PC-3 (cell line): ENCODE data around the gene EFCAB6. TPM values are rescaled to one million over a fixed set of nuclear protein-coding genes. Genes with fewer than 3 reads are reported as not detected.

Experiments
- ATAC-seq: fragments of 200-7000 bp; cut with Tn5 transposase; 2 replicates; pipeline ENCODE4 v1.9.1; 2020; ENCODE audit warnings: mild to moderate bottlenecking, moderate library complexity
- BruUV-seq: library from RNA; stranded (reverse); fragments of 400-500 nt; replicated peaks from 2 replicates; lab custom pipeline; 2021; lab: Mats Ljungman, UMichigan
- CTCF ChIA-PET: fragments of 300-600 bp; sonication (Branson Sonifier 250); formaldehyde crosslinking; loops from one replicate; lab custom pipeline; 2022; ENCODE audit warnings: antibody characterized with exemption; lab: Charles Lee
- POLR2A ChIA-PET: fragments of 300-600 bp; sonication (Branson Sonifier 250); formaldehyde crosslinking; loops from one replicate; lab custom pipeline; 2022; ENCODE audit warnings: antibody characterized with exemption; ENCODE audit not compliant: unreplicated experiment; lab: Charles Lee
- DNase-seq: peaks from one replicate; pipeline ENCODE4 v3.0.0-alpha.2; 2015
- H2AFZ ChIP-seq: fragments of 300-600 bp; sonication (generic); 2 replicates; pipeline ENCODE4 v1.6.0; 2016; ENCODE audit warnings: antibody characterized with exemption, low read length
- H3F3A ChIP-seq: fragments of 300-600 bp; sonication (generic); one replicate; pipeline ENCODE4 v1.6.0; 2017; ENCODE audit warnings: antibody characterized with exemption, low read length, control low read depth, mild to moderate bottlenecking; ENCODE audit not compliant: unreplicated experiment
- H3K27ac ChIP-seq: fragments of 300-600 bp; sonication (generic); 2 replicates; pipeline ENCODE4 v1.5.1; 2016; ENCODE audit warnings: mild to moderate bottlenecking, low read length
- H3K27me3 ChIP-seq: fragments of 300-600 bp; sonication (generic); 2 replicates; pipeline ENCODE4 v1.6.1; 2016; ENCODE audit warnings: low read length, mixed read lengths
- H3K36me3 ChIP-seq: fragments of 300-600 bp; sonication (generic); 2 replicates; pipeline ENCODE4 v1.6.1; 2016; ENCODE audit warnings: low read depth, mixed run types, low read length, mixed read lengths
- H3K4me1 ChIP-seq: fragments of 300-600 bp; sonication (generic); 2 replicates; pipeline ENCODE4 v1.5.1; 2016; ENCODE audit warnings: low read length; ENCODE audit not compliant: insufficient read depth
- H3K4me2 ChIP-seq: fragments of 300-600 bp; sonication (generic); 2 replicates; pipeline ENCODE4 v1.6.0; 2016; ENCODE audit warnings: low read length
- H3K4me3 ChIP-seq: fragments of 300-600 bp; sonication (generic); 2 replicates; pipeline ENCODE4 v1.5.1; 2016; ENCODE audit warnings: mild to moderate bottlenecking, low read length, mixed read lengths
- H3K79me2 ChIP-seq: fragments of 300-600 bp; sonication (generic); 2 replicates; pipeline ENCODE4 v1.6.1; 2017; ENCODE audit warnings: low read length, mixed read lengths
- H3K9ac ChIP-seq: fragments of 300-600 bp; sonication (generic); 2 replicates; pipeline ENCODE4 v1.6.0; 2016; ENCODE audit warnings: mild to moderate bottlenecking, low read length
- H3K9me2 ChIP-seq: fragments of 300-600 bp; sonication (generic); replicated peaks from 2 replicates; pipeline ENCODE4 v1.6.1; 2016; ENCODE audit warnings: mixed run types, low read length, mixed read lengths
- H3K9me3 ChIP-seq: fragments of 300-600 bp; sonication (generic); 2 replicates; pipeline ENCODE4 v1.6.1; 2016; ENCODE audit warnings: low read length, mixed read lengths
- H4K20me1 ChIP-seq: fragments of 300-600 bp; sonication (generic); 2 replicates; pipeline ENCODE4 v1.6.1; 2016; ENCODE audit warnings: low read length, mixed read lengths
- CTCF ChIP-seq: fragments of 300-600 bp; sonication (generic); conservative IDR thresholded peaks from 2 replicates; pipeline ENCODE4 v1.5.1; 2017; ENCODE audit warnings: antibody characterized with exemption, low read depth, mild to moderate bottlenecking, low read length
- EZH2 ChIP-seq: fragments of 300-600 bp; sonication (generic); IDR thresholded peaks from one replicate; pipeline ENCODE4 v1.6.1; 2017; ENCODE audit warnings: antibody characterized with exemption, mild to moderate bottlenecking, low read length; ENCODE audit not compliant: unreplicated experiment
- EZH2phosphoT487 ChIP-seq: fragments of 300-600 bp; sonication (generic); IDR thresholded peaks from 2 replicates; pipeline ENCODE4 v1.6.1; 2018; ENCODE audit warnings: mild to moderate bottlenecking, antibody characterized with exemption, low read length, borderline replicate concordance
- intact Hi-C: fragments of 100-400 bp; cut with micrococcal nuclease; formaldehyde crosslinking; loops from 2 replicates; pipeline ENCODE4 v1.9.0; 2023
- total RNA-seq: library from RNA; depleted of rRNA; stranded (reverse); fragments of >200 nt; gene quantifications from 2 replicates; pipeline ENCODE4 v1.2.3, GENCODE V29; 2014

The EFCAB6 gene
- total RNA-seq, 1 experiment from 2014 or later, result 0.07 TPM

GRCh38 chr22:43618517-43618916, 193.6 kb downstream of the EFCAB6 start:
- ChIA-PET CTCF (no interaction called here), POLR2A (no interaction called here)
- Histone ChIP-seq H3K4me2 (no peak overlapping the region), H3K4me1 (no peaks in the 10 kb centered on the region), H3F3A (no peaks in the 10 kb centered on the region), H3K9ac (no peak overlapping the region), H4K20me1 (no peaks in the 10 kb centered on the region), H3K9me2 (no peaks in the 10 kb centered on the region), H3K79me2 (no peaks in the 10 kb centered on the region), H2AFZ (no peak overlapping the region), H3K4me3 (no peak overlapping the region), H3K27ac (no peak overlapping the region), H3K9me3 (no peaks in the 10 kb centered on the region), H3K27me3 (no peaks in the 10 kb centered on the region), H3K36me3 (no peaks in the 10 kb centered on the region)
- no peak for ATAC-seq
- intact Hi-C loops, result no loop called here
- BruUV-seq, result no TSS peak
- no peak for TF ChIP-seq CTCF
- TF ChIP-seq EZH2phosphoT487, result no peak
- TF ChIP-seq EZH2, result no peak
- DNase-seq, result no peak

- POLR2A ChIA-PET, result no interaction called here
- DNase-seq (no peak), ATAC-seq (no peak)
- Histone ChIP-seq H3K4me3 (no peak overlapping the region), H3K27me3 (no peaks in the 10 kb centered on the region), H3K9me2 (no peaks in the 10 kb centered on the region), H3K9me3 (no peaks in the 10 kb centered on the region), H3K27ac (no peak overlapping the region), H4K20me1 (no peaks in the 10 kb centered on the region), H2AFZ (no peak overlapping the region), H3K9ac (no peak overlapping the region), H3K36me3 (no peaks in the 10 kb centered on the region), H3F3A (no peaks in the 10 kb centered on the region), H3K4me1 (no peaks in the 10 kb centered on the region), H3K4me2 (no peak overlapping the region), H3K79me2 (no peaks in the 10 kb centered on the region)
- intact Hi-C loops, result no loop called here
- BruUV-seq, result no TSS peak
- CTCF ChIA-PET, result no interaction called here
- TF ChIP-seq CTCF (no peak), EZH2phosphoT487 (no peak)
Observed at GRCh38 chr22:43616645-43617044, 195.5 kb downstream of the EFCAB6 start.

GRCh38 chr22:43600265-43600664, 211.8 kb downstream of the EFCAB6 start:
- H3F3A ChIP-seq, result no peaks in the 10 kb centered on the region
- H3K4me2 ChIP-seq, result no peak overlapping the region
- H3K27ac ChIP-seq, result no peak overlapping the region
- no peak for ATAC-seq
- H3K79me2 ChIP-seq, result no peaks in the 10 kb centered on the region
- peaks cover 8% of the 10 kb centered on the region; the same call in 1 of the 2 replicates for H3K27me3 ChIP-seq
- no peak overlapping the region for H3K4me3 ChIP-seq
- intact Hi-C loops, result no loop called here
- H3K4me1 ChIP-seq, result no peaks in the 10 kb centered on the region
- no peaks in the 10 kb centered on the region for H4K20me1 ChIP-seq
- no peaks in the 10 kb centered on the region for H3K36me3 ChIP-seq
- DNase-seq, result peak; percentile 10
- H2AFZ ChIP-seq, result no peak overlapping the region
- ChIA-PET POLR2A (no interaction called here), CTCF (no interaction called here)
- TF ChIP-seq EZH2phosphoT487 (no peak), CTCF (no peak), EZH2 (no peak)
- H3K9me3 ChIP-seq, result no peaks in the 10 kb centered on the region
- H3K9me2 ChIP-seq, result no peaks in the 10 kb centered on the region
- no TSS peak for BruUV-seq
- no peak overlapping the region for H3K9ac ChIP-seq
